HEK293 (cell line): ENCODE results near the gene CBR4.

Source experiments
- KLF1 ChIP-seq: fragments of 450-650 bp; formaldehyde crosslinking; IDR thresholded peaks from 2 replicates; pipeline ENCODE4 v1.5.1; 2016; ENCODE audit warnings: missing biosample characterization, missing genetic modification characterization
- MYNN ChIP-seq: fragments of 450-650 bp; formaldehyde crosslinking; IDR thresholded peaks from 2 replicates; pipeline ENCODE4 v1.5.1; 2016; ENCODE audit warnings: missing biosample characterization, missing genetic modification characterization, borderline replicate concordance
- PRDM1 ChIP-seq: fragments of 450-650 bp; formaldehyde crosslinking; IDR thresholded peaks from 2 replicates; pipeline ENCODE4; 2016; ENCODE audit warnings: missing biosample characterization, missing genetic modification characterization
- ZBTB17 ChIP-seq: fragments of 450-650 bp; formaldehyde crosslinking; IDR thresholded peaks from 2 replicates; pipeline ENCODE4 v1.5.1; 2016; ENCODE audit warnings: missing biosample characterization, missing genetic modification characterization
- ZFP3 ChIP-seq: fragments of 450-650 bp; formaldehyde crosslinking; IDR thresholded peaks from 2 replicates; pipeline ENCODE4 v1.5.1; 2016; ENCODE audit warnings: low read depth, missing biosample characterization, missing genetic modification characterization
- ZNF121 ChIP-seq: fragments of 450-650 bp; formaldehyde crosslinking; IDR thresholded peaks from 2 replicates; pipeline ENCODE4 v1.5.1; 2016; ENCODE audit warnings: missing biosample characterization, missing genetic modification characterization
- ZNF140 ChIP-seq: fragments of 450-650 bp; formaldehyde crosslinking; IDR thresholded peaks from 2 replicates; pipeline ENCODE4 v1.5.1; 2016; ENCODE audit warnings: missing biosample characterization, missing genetic modification characterization
- ZNF521 ChIP-seq: fragments of 450-650 bp; formaldehyde crosslinking; IDR thresholded peaks from 2 replicates; pipeline ENCODE4 v1.5.1; 2017; ENCODE audit warnings: missing biosample characterization, mild to moderate bottlenecking, missing genetic modification characterization
- ZNF549 ChIP-seq: fragments of 450-650 bp; IDR thresholded peaks from 2 replicates; pipeline ENCODE4 v1.5.1; 2018; ENCODE audit warnings: missing biosample characterization, missing genetic modification characterization, mild to moderate bottlenecking, inconsistent platforms, moderate library complexity
- ZNF776 ChIP-seq: fragments of 450-650 bp; formaldehyde crosslinking; IDR thresholded peaks from 2 replicates; pipeline ENCODE4 v1.5.0; 2017; ENCODE audit warnings: missing biosample characterization, missing genetic modification characterization, borderline replicate concordance
- TF ChIP-seq, protein P1 (sequence below): fragments of 450-650 bp; formaldehyde crosslinking; conservative IDR thresholded peaks from 2 replicates; pipeline ENCODE4 v1.5.1; 2016; ENCODE audit warnings: low read depth, missing biosample characterization, missing genetic modification characterization
- TF ChIP-seq, protein P2 (sequence below): fragments of 450-650 bp; formaldehyde crosslinking; IDR thresholded peaks from 2 replicates; pipeline ENCODE4 v1.5.1; 2016; ENCODE audit warnings: missing biosample characterization, missing genetic modification characterization
- TF ChIP-seq, protein P3 (sequence below): fragments of 450-650 bp; formaldehyde crosslinking; IDR thresholded peaks from 2 replicates; pipeline ENCODE4 v1.5.1; 2016; ENCODE audit warnings: missing biosample characterization, missing genetic modification characterization

DNA sequence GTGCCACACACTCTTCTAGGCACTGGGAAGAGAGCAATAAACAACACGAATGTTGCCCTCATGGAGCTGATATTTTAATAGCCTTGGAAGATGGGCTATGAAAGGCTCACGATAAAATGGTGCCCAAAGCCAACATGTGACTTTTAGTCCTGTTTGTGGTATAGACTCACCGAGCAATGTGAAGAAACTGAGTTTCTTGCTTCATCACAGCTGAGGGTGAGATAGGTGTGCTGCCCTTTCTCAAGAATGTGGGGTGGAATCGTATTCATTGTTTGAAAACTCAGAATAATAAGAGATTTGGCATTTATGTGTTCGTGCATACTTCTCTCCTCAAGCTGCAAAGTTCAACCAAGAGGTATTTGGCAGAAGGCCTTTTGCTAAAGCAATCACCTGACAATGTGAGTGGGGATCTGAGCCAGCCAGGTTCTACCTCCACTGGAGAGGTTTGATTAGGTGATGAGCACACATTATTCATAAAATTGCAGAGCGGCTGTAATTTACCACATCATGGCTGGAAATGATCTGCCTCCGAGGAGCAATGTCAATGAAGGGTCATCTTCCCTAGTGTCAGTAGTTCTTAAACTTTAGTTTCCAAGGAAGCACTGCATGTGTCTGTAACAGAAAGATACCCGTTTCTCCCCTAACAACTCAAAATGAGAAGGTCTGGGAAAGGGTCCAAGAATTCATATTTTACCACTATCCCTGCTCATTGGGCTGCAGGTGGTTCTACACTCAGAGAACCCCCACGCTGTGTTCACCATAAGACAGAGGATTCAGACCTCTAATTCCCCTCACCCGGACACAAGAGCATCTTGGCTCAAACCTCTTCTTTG lies 41.9 kb upstream of the CBR4 start:
- TF ChIP-seq, protein P1, sequence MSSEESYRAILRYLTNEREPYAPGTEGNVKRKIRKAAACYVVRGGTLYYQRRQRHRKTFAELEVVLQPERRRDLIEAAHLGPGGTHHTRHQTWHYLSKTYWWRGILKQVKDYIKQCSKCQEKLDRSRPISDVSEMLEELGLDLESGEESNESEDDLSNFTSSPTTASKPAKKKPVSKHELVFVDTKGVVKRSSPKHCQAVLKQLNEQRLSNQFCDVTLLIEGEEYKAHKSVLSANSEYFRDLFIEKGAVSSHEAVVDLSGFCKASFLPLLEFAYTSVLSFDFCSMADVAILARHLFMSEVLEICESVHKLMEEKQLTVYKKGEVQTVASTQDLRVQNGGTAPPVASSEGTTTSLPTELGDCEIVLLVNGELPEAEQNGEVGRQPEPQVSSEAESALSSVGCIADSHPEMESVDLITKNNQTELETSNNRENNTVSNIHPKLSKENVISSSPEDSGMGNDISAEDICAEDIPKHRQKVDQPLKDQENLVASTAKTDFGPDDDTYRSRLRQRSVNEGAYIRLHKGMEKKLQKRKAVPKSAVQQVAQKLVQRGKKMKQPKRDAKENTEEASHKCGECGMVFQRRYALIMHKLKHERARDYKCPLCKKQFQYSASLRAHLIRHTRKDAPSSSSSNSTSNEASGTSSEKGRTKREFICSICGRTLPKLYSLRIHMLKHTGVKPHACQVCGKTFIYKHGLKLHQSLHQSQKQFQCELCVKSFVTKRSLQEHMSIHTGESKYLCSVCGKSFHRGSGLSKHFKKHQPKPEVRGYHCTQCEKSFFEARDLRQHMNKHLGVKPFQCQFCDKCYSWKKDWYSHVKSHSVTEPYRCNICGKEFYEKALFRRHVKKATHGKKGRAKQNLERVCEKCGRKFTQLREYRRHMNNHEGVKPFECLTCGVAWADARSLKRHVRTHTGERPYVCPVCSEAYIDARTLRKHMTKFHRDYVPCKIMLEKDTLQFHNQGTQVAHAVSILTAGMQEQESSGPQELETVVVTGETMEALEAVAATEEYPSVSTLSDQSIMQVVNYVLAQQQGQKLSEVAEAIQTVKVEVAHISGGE (tag by site-specific recombination): no peak
- TF ChIP-seq, protein P2, sequence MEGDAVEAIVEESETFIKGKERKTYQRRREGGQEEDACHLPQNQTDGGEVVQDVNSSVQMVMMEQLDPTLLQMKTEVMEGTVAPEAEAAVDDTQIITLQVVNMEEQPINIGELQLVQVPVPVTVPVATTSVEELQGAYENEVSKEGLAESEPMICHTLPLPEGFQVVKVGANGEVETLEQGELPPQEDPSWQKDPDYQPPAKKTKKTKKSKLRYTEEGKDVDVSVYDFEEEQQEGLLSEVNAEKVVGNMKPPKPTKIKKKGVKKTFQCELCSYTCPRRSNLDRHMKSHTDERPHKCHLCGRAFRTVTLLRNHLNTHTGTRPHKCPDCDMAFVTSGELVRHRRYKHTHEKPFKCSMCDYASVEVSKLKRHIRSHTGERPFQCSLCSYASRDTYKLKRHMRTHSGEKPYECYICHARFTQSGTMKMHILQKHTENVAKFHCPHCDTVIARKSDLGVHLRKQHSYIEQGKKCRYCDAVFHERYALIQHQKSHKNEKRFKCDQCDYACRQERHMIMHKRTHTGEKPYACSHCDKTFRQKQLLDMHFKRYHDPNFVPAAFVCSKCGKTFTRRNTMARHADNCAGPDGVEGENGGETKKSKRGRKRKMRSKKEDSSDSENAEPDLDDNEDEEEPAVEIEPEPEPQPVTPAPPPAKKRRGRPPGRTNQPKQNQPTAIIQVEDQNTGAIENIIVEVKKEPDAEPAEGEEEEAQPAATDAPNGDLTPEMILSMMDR: no peak
- TF ChIP-seq ZFP3 (tag by site-specific recombination) (no peak), MYNN (tag by site-specific recombination) (no peak), ZNF521 (tag by site-specific recombination) (no peak), ZBTB17 (tag by site-specific recombination) (no peak), PRDM1 (tag by site-specific recombination) (no peak), KLF1 (tag by site-specific recombination) (no peak), ZNF549 (tag by site-specific recombination) (no peak), ZNF776 (no peak), ZNF140 (tag by site-specific recombination) (no peak), ZNF121 (tag by site-specific recombination) (no peak)
- TF ChIP-seq, protein P3, sequence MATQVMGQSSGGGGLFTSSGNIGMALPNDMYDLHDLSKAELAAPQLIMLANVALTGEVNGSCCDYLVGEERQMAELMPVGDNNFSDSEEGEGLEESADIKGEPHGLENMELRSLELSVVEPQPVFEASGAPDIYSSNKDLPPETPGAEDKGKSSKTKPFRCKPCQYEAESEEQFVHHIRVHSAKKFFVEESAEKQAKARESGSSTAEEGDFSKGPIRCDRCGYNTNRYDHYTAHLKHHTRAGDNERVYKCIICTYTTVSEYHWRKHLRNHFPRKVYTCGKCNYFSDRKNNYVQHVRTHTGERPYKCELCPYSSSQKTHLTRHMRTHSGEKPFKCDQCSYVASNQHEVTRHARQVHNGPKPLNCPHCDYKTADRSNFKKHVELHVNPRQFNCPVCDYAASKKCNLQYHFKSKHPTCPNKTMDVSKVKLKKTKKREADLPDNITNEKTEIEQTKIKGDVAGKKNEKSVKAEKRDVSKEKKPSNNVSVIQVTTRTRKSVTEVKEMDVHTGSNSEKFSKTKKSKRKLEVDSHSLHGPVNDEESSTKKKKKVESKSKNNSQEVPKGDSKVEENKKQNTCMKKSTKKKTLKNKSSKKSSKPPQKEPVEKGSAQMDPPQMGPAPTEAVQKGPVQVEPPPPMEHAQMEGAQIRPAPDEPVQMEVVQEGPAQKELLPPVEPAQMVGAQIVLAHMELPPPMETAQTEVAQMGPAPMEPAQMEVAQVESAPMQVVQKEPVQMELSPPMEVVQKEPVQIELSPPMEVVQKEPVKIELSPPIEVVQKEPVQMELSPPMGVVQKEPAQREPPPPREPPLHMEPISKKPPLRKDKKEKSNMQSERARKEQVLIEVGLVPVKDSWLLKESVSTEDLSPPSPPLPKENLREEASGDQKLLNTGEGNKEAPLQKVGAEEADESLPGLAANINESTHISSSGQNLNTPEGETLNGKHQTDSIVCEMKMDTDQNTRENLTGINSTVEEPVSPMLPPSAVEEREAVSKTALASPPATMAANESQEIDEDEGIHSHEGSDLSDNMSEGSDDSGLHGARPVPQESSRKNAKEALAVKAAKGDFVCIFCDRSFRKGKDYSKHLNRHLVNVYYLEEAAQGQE: no peak
